Measurements from ENCODE around the gene EFNA4. TPM values are rescaled to one million over a fixed set of nuclear protein-coding genes. Genes with fewer than 3 reads are reported as not detected.

EFNA4 gene
- total and polyA plus RNA-seq, 2 of the 8 experiments (the other 6 are each of a cell fraction or from before 2014, with no cell fraction given) = 21.9 to 23.9 TPM

- TF ChIP-seq ATF3 (IDR thresholded peaks at IDR 0.05; ENCODE audit: insufficient read depth, low read depth, low read length) (no peak), SUZ12 (IDR thresholded peaks at IDR 0.05; ENCODE audit: low read length) (no peak), TBP (IDR thresholded peaks at IDR 0.05; ENCODE audit: low read depth, low read length) (no peak), TCF12 (IDR thresholded peaks at IDR 0.05; ENCODE audit: low read depth, low read length) (no peak), EP300 (IDR thresholded peaks at IDR 0.05; ENCODE audit: borderline replicate concordance in 1 of 2, low read depth in 2 of 2, low read length in 2 of 2) (no peak), FOSL1 (IDR thresholded peaks at IDR 0.05; ENCODE audit: insufficient read depth, low read depth, low read length) (no peak), JUN (IDR thresholded peaks at IDR 0.05; ENCODE audit: low read depth, low read length) (no peak)
Observed at GRCh38 chr1:155037851-155038441, 25.6 kb upstream of the EFNA4 start (continued).

Data from H1 (cell line).